Vagina (tissue), 2 donors: Measurements from ENCODE around the gene DCUN1D2.

ENCODE experiments used
- CTCF ChIP-seq, 3 experiments: fragments of 450-650 bp in 2 of 3; fragments of 200-600 bp in 1 of 3; sonication (generic) in 1 of 3; IDR thresholded peaks; one replicate each; pipeline ENCODE4 v1.5.1; 2017 to 2019; ENCODE audit warnings: antibody characterized with exemption in 3 of 3, mild to moderate bottlenecking in 2 of 3, moderate library complexity in 2 of 3
- POLR2A ChIP-seq, 2 donors: fragments of 450-650 bp; IDR thresholded peaks; one replicate each; pipeline ENCODE4 v1.6.1; 2017; ENCODE audit warnings: antibody characterized with exemption in 2 of 2, mild to moderate bottlenecking in 2 of 2, moderate library complexity in 2 of 2
- POLR2AphosphoS5 ChIP-seq, 2 donors: sonication (generic); formaldehyde crosslinking; IDR thresholded peaks; one replicate each; pipeline ENCODE4 v1.9.0; 2017; ENCODE audit warnings: antibody characterized with exemption in 2 of 2, mild to moderate bottlenecking in 2 of 2, low read depth in 1 of 2; ENCODE audit not compliant: insufficient read depth in 1 of 2

GRCh38 chr13:113451951-113452421 lies 38.5 kb downstream of the DCUN1D2 start:
- TF ChIP-seq CTCF (IDR thresholded peaks at IDR 0.05) (no peak), POLR2A (IDR thresholded peaks at IDR 0.05) (no peak), POLR2AphosphoS5 (IDR thresholded peaks at IDR 0.05; ENCODE audit: insufficient read depth in 1 of 2, low read depth in 1 of 2) (no peak)
